HG03520 (cell line): ENCODE data around the gene PCGF2.
A peak's percentile ranks its signal among the peaks of the same experiment; 100 is the strongest.
"Not testable (repeated sequence)": the region's sequence is repeated elsewhere in the genome, so short reads cannot be mapped to it uniquely, and the experiment has no call there.

Experiments used
- ATAC-seq: cut with Tn5 transposase; IDR thresholded peaks from one replicate; pipeline ENCODE4 v1.9.1; 2021; ENCODE audit warnings: mild to moderate bottlenecking, moderate library complexity; ENCODE audit not compliant: unreplicated experiment

The PCGF2 gene

GRCh38 chr17:38738007-38738662, 10.0 kb downstream of the PCGF2 start:
- no peak for ATAC-seq

- ATAC-seq = no peak
Observed at GRCh38 chr17:38735161-38735997, 12.8 kb downstream of the PCGF2 start.

GRCh38 chr17:38733982-38734973, 13.9 kb downstream of the PCGF2 start:
- ATAC-seq = no peak

GRCh38 chr17:38733282-38733981, 14.7 kb downstream of the PCGF2 start:
- ATAC-seq = no peak

GRCh38 chr17:38732376-38733281, 15.5 kb downstream of the PCGF2 start:
- no peak for ATAC-seq

GRCh38 chr17:38731526-38732294, 16.4 kb downstream of the PCGF2 start:
- ATAC-seq = no peak

GRCh38 chr17:38730526-38731379, 17.4 kb downstream of the PCGF2 start:
- ATAC-seq = no peak

GRCh38 chr17:38729886-38730525, 18.1 kb downstream of the PCGF2 start, which contains the start of gene CISD3:
Gene CISD3, plus strand, starts transcription at chr17:38730341. Its CDS starts 18 bp downstream, at chr17:38730359.
- peak; percentile 61 for ATAC-seq

GRCh38 chr17:38729368-38729885, 18.7 kb downstream of the PCGF2 start:
- ATAC-seq = no peak

- no peak for ATAC-seq
Observed at GRCh38 chr17:38728290-38728831, 19.8 kb downstream of the PCGF2 start.

- ATAC-seq = no peak
Observed at GRCh38 chr17:38727736-38728135, 20.4 kb downstream of the PCGF2 start.

- ATAC-seq = not testable (repeated sequence)
Observed at GRCh38 chr17:38726145-38726544, 22.0 kb downstream of the PCGF2 start.

GRCh38 chr17:38725066-38725465, 23.1 kb downstream of the PCGF2 start:
- ATAC-seq = no peak

- no peak for ATAC-seq
Observed at GRCh38 chr17:38724337-38724988, 23.7 kb downstream of the PCGF2 start.

- no peak for ATAC-seq
Observed at GRCh38 chr17:38721802-38722201, 26.3 kb downstream of the PCGF2 start.

- no peak for ATAC-seq
Observed at GRCh38 chr17:38720941-38721340, 27.2 kb downstream of the PCGF2 start.
